ENCODE measurements around the gene ARHGDIG. TPM values are rescaled to one million over a fixed set of nuclear protein-coding genes. Genes with fewer than 3 reads are reported as not detected.
A peak's percentile ranks its signal among the peaks of the same experiment; 100 is the strongest.
"Not testable (repeated sequence)": the region's sequence is repeated elsewhere in the genome, so short reads cannot be mapped to it uniquely, and the experiment has no call there.

The ARHGDIG gene
- total RNA-seq, 4 donors from 2014 or later = 1.2 to 2.7 (median 1.8) TPM

- no peaks in the 10 kb centered on the region for H3K36me3 ChIP-seq
- H3K4me1 ChIP-seq = peaks cover 0 to 57% (median 8%) of the 10 kb centered on the region in 3 donors
- no peak for ATAC-seq
- peak overlapping the region in 1 of 2 donors; percentile 18 for H3K4me3 ChIP-seq
- no peaks in the 10 kb centered on the region for H3K27me3 ChIP-seq
- no peak for TF ChIP-seq CTCF (IDR thresholded peaks at IDR 0.05)
- TF ChIP-seq POLR2A (IDR thresholded peaks at IDR 0.05) = no peak
- no peak for TF ChIP-seq EP300 (IDR thresholded peaks at IDR 0.05)
- TF ChIP-seq POLR2AphosphoS5 (IDR thresholded peaks at IDR 0.05) = no peak
- H3K9me3 ChIP-seq = no peaks in the 10 kb centered on the region
- WGBS, 2 donors (ENCODE audit: low coverage in 1 of 2) = 75 to 76% methylated on average over 5 to 13 of the region's 55 CpGs
- peak overlapping the region in 1 of 4 donors; percentile 7 for H3K27ac ChIP-seq
These were observed 44.3 kb downstream of the ARHGDIG start for GRCh38 chr16:324451-325334.

- WGBS, 2 donors (ENCODE audit: low coverage in 1 of 2) = 88 to 93% methylated on average over 10 to 12 of the region's 28 CpGs
- no peak for ATAC-seq
- H3K27ac ChIP-seq = peak overlapping the region in 1 of 4 donors; percentile 7
- no peaks in the 10 kb centered on the region for H3K9me3 ChIP-seq
- H3K27me3 ChIP-seq = no peaks in the 10 kb centered on the region
- TF ChIP-seq POLR2AphosphoS5 (IDR thresholded peaks at IDR 0.05) (no peak), POLR2A (IDR thresholded peaks at IDR 0.05) (no peak), CTCF (IDR thresholded peaks at IDR 0.05) (no peak), EP300 (IDR thresholded peaks at IDR 0.05) (no peak)
- peak overlapping the region in 1 of 2 donors; percentile 18 for H3K4me3 ChIP-seq
- H3K4me1 ChIP-seq = peaks cover 0 to 63% (median 9%) of the 10 kb centered on the region in 3 donors
- peaks cover 0 to 3% of the 10 kb centered on the region in 2 donors for H3K36me3 ChIP-seq
These were observed 45.2 kb downstream of the ARHGDIG start for GRCh38 chr16:325375-326145.

GRCh38 chr16:330741-331140, 50.4 kb downstream of the ARHGDIG start:
- ATAC-seq = no peak
- Histone ChIP-seq H3K9me3 (no peaks in the 10 kb centered on the region), H3K36me3 (peaks cover 0 to 7% of the 10 kb centered on the region in 2 donors), H3K4me1 (peaks cover 0 to 60% (median 12%) of the 10 kb centered on the region in 3 donors), H3K4me3 (no peak overlapping the region), H3K27me3 (no peaks in the 10 kb centered on the region), H3K27ac (no peak overlapping the region)
- TF ChIP-seq POLR2A (IDR thresholded peaks at IDR 0.05) = no peak
- TF ChIP-seq CTCF (IDR thresholded peaks at IDR 0.05) = no peak
- no peak for TF ChIP-seq EP300 (IDR thresholded peaks at IDR 0.05)
- TF ChIP-seq POLR2AphosphoS5 (IDR thresholded peaks at IDR 0.05) = no peak
- WGBS, 2 donors (ENCODE audit: low coverage in 1 of 2) = 86 to 88% methylated on average over 2 of the region's 2 CpGs

GRCh38 chr16:331181-331814, 50.9 kb downstream of the ARHGDIG start:
- H3K9me3 ChIP-seq, H3K27me3 ChIP-seq, H3K36me3 ChIP-seq, H3K27ac ChIP-seq, ATAC-seq, H3K4me3 ChIP-seq: not testable (repeated sequence)
- H3K4me1 ChIP-seq = peaks cover 0 to 57% (median 12%) of the 10 kb centered on the region in 3 donors
- WGBS, 2 donors (ENCODE audit: low coverage in 1 of 2) = 45 to 61% methylated on average over 4 to 6 of the region's 6 CpGs

Other genes starting within 250 kb of the ARHGDIG start
- 1 to 10 TPM; 2.6 to 5.1 (median 4.5) TPM for gene POLR3K, start 227.0 kb upstream of the ARHGDIG start, total RNA-seq
- gene SNRNP25, start 226.8 kb upstream of the ARHGDIG start, total RNA-seq = 10 to 100 TPM; 25.6 to 34.4 (median 28.5) TPM
- gene RHBDF1, start 208.0 kb upstream of the ARHGDIG start, total RNA-seq = 10 to 100 TPM; 21.0 to 52.3 (median 33.0) TPM
- 100 to 1,000 TPM in 2 of 4 donors, 10 to 100 TPM in 2; 57.4 to 114 (median 92.4) TPM for gene MPG, start 202.4 kb upstream of the ARHGDIG start, total RNA-seq
- gene NPRL3, start 141.9 kb upstream of the ARHGDIG start, total RNA-seq = 10 to 100 TPM in 3 of 4 donors, 1 to 10 TPM in 1; 6.5 to 15.7 (median 13.9) TPM
- gene HBZ, start 127.9 kb upstream of the ARHGDIG start, total RNA-seq = not detected
- gene HBM, start 114.6 kb upstream of the ARHGDIG start, total RNA-seq = 1 to 10 TPM in 1 of 4 donors, not detected in 3; 3.0 TPM
- 10 to 100 TPM in 3 of 4 donors, not detected in 1; 40.9 to 72.6 (median 57.7) TPM for gene HBA2, start 107.7 kb upstream of the ARHGDIG start, total RNA-seq
- gene HBA1, start 103.9 kb upstream of the ARHGDIG start, total RNA-seq = 10 to 100 TPM in 3 of 4 donors, not detected in 1; 15.5 to 96.7 (median 53.1) TPM
- not detected for gene HBQ1, start 100.1 kb upstream of the ARHGDIG start, total RNA-seq
- 100 to 1,000 TPM in 1 of 4 donors, 10 to 100 TPM in 3; 34.7 to 112 (median 59.6) TPM for gene LUC7L, start 51.1 kb upstream of the ARHGDIG start, total RNA-seq
- 100 to 1,000 TPM in 2 of 4 donors, 10 to 100 TPM in 2; 54.5 to 123 (median 93.2) TPM for gene FAM234A, start 45.8 kb upstream of the ARHGDIG start, total RNA-seq
- gene RGS11, start 4.6 kb upstream of the ARHGDIG start, total RNA-seq = 10 to 100 TPM in 2 of 4 donors, 1 to 10 TPM in 2; 3.0 to 11.5 (median 10.1) TPM
- gene PDIA2, start 2.6 kb downstream of the ARHGDIG start, total RNA-seq = under 1 TPM in 2 of 4 donors, not detected in 2; 0.81 to 0.93 TPM
- 10 to 100 TPM; 26.0 to 58.8 (median 32.9) TPM for gene AXIN1, start 72.1 kb downstream of the ARHGDIG start, total RNA-seq
- 10 to 100 TPM; 47.7 to 93.5 (median 55.8) TPM for gene MRPL28, start 89.9 kb downstream of the ARHGDIG start, total RNA-seq
- gene PGAP6, start 101.4 kb downstream of the ARHGDIG start, total RNA-seq = 10 to 100 TPM; 19.9 to 47.6 (median 24.3) TPM
- 100 to 1,000 TPM in 3 of 4 donors, 10 to 100 TPM in 1; 61.1 to 169 (median 136) TPM for gene NME4, start 116.6 kb downstream of the ARHGDIG start, total RNA-seq
- gene DECR2, start 121.3 kb downstream of the ARHGDIG start, total RNA-seq = 10 to 100 TPM; 11.7 to 25.4 (median 19.9) TPM
- 10 to 100 TPM; 47.4 to 88.9 (median 58.6) TPM for gene RAB11FIP3, start 145.1 kb downstream of the ARHGDIG start, total RNA-seq
- 10 to 100 TPM; 21.8 to 42.7 (median 29.2) TPM for gene CAPN15, start 247.1 kb downstream of the ARHGDIG start, total RNA-seq